H9 (cell line): ENCODE data around the gene MSMP. TPM values are rescaled to one million over a fixed set of nuclear protein-coding genes. Genes with fewer than 3 reads are reported as not detected.

Experiments
- DNase-seq: peaks from one replicate; pipeline ENCODE4 v3.0.0-alpha.2; 2017
- H2AFZ ChIP-seq: one replicate; pipeline ENCODE4 v1.6.1; 2013; ENCODE audit warnings: mild to moderate bottlenecking, low read length, control low read depth, moderate library complexity
- H2AK5ac ChIP-seq: 2 replicates; pipeline ENCODE4 v1.6.1; 2013; ENCODE audit warnings: low read length, control low read depth, mixed read lengths; ENCODE audit not compliant: insufficient read length
- H2BK120ac ChIP-seq: one replicate; pipeline ENCODE4 v1.6.1; 2013; ENCODE audit warnings: low read depth, mild to moderate bottlenecking, low read length, control low read depth, inconsistent platforms; ENCODE audit not compliant: poor library complexity, severe bottlenecking
- H2BK12ac ChIP-seq: 2 replicates; pipeline ENCODE4 v1.6.1; 2013; ENCODE audit warnings: low read length, control low read depth, mixed read lengths, low read depth; ENCODE audit not compliant: insufficient read length
- H2BK15ac ChIP-seq: 2 replicates; pipeline ENCODE4 v1.6.1; 2013; ENCODE audit warnings: low read depth, low read length, control low read depth
- H2BK20ac ChIP-seq: one replicate; pipeline ENCODE4 v1.6.1; 2013; ENCODE audit warnings: low read depth, mild to moderate bottlenecking, low read length, control low read depth, inconsistent platforms; ENCODE audit not compliant: poor library complexity, severe bottlenecking
- H2BK5ac ChIP-seq: 2 replicates; pipeline ENCODE4 v1.6.1; 2013; ENCODE audit warnings: low read length, control low read depth, mixed read lengths; ENCODE audit not compliant: insufficient read length
- H3K14ac ChIP-seq: 2 replicates; pipeline ENCODE4 v1.6.1; 2013; ENCODE audit warnings: low read length, control low read depth; ENCODE audit not compliant: insufficient read depth
- H3K18ac ChIP-seq: 2 replicates; pipeline ENCODE4 v1.6.1; 2013; ENCODE audit warnings: low read depth, mild to moderate bottlenecking, mixed read lengths, low read length, control low read depth; ENCODE audit not compliant: insufficient read length
- H3K23ac ChIP-seq: 2 replicates; pipeline ENCODE4 v1.6.1; 2013; ENCODE audit warnings: low read length, control low read depth, mixed read lengths, low read depth; ENCODE audit not compliant: insufficient read length
- H3K23me2 ChIP-seq: 2 replicates; pipeline ENCODE4 v1.6.1; 2013; ENCODE audit warnings: low read depth, mild to moderate bottlenecking, mixed read lengths, low read length, control low read depth; ENCODE audit not compliant: insufficient read length, poor library complexity, severe bottlenecking
- H3K27ac ChIP-seq: 2 replicates; pipeline ENCODE4 v1.5.1; 2013; ENCODE audit warnings: low read length, control low read depth, mixed read lengths, low read depth; ENCODE audit not compliant: insufficient read length
- H3K27me3 ChIP-seq: 2 replicates; pipeline ENCODE4 v1.6.1; 2013; ENCODE audit warnings: low read length, control low read depth, inconsistent platforms; ENCODE audit not compliant: insufficient read depth
- H3K4ac ChIP-seq: 2 replicates; pipeline ENCODE4 v1.6.1; 2013; ENCODE audit warnings: low read depth, mild to moderate bottlenecking, control low read depth, inconsistent platforms, low read length, moderate library complexity
- H3K4me1 ChIP-seq: 2 replicates; pipeline ENCODE4 v1.6.1; 2013; ENCODE audit warnings: low read length, control low read depth, inconsistent platforms; ENCODE audit not compliant: insufficient read depth
- H3K4me2 ChIP-seq: 2 replicates; pipeline ENCODE4 v1.6.1; 2013; ENCODE audit warnings: low read length, control low read depth, mixed read lengths; ENCODE audit not compliant: insufficient read length, insufficient read depth
- H3K56ac ChIP-seq: 2 replicates; pipeline ENCODE4 v1.6.1; 2013; ENCODE audit warnings: low read depth, mild to moderate bottlenecking, mixed read lengths, low read length, control low read depth; ENCODE audit not compliant: insufficient read length
- H3K79me1 ChIP-seq: 2 replicates; pipeline ENCODE4 v1.6.1; 2013; ENCODE audit warnings: low read depth, mild to moderate bottlenecking, moderate library complexity, low read length, control low read depth, inconsistent platforms; ENCODE audit not compliant: insufficient read depth, poor library complexity, severe bottlenecking
- H3K79me2 ChIP-seq: 2 replicates; pipeline ENCODE4 v1.6.1; 2013; ENCODE audit warnings: low read length, control low read depth, inconsistent platforms; ENCODE audit not compliant: insufficient read depth
- H3K9ac ChIP-seq: 2 replicates; pipeline ENCODE4 v1.6.1; 2013; ENCODE audit warnings: low read length, control low read depth, mixed read lengths; ENCODE audit not compliant: insufficient read length; ENCODE audit errors: extremely low read depth
- H3K9me3 ChIP-seq: one replicate; pipeline ENCODE4 v1.6.1; 2013; ENCODE audit warnings: low read depth, low read length, inconsistent platforms; ENCODE audit not compliant: control insufficient read depth
- H3T11ph ChIP-seq: one replicate; pipeline ENCODE4 v1.6.1; 2013; ENCODE audit warnings: mild to moderate bottlenecking, low read length, control low read depth, inconsistent platforms
- H4K20me1 ChIP-seq: one replicate; pipeline ENCODE4 v1.6.1; 2013; ENCODE audit not compliant: control insufficient read depth, insufficient read length, insufficient read depth
- H4K5ac ChIP-seq: 2 replicates; pipeline ENCODE4 v1.6.1; 2013; ENCODE audit warnings: low read depth, mild to moderate bottlenecking, mixed read lengths, low read length, control low read depth; ENCODE audit not compliant: insufficient read length
- H4K8ac ChIP-seq: replicated peaks from 2 replicates; pipeline ENCODE4 v1.6.1; 2013; ENCODE audit warnings: low read length, control low read depth, mixed read lengths, low read depth; ENCODE audit not compliant: insufficient read length
- H4K91ac ChIP-seq: 2 replicates; pipeline ENCODE4 v1.6.1; 2013; ENCODE audit warnings: low read depth, mild to moderate bottlenecking, moderate library complexity, mixed read lengths, low read length, control low read depth; ENCODE audit not compliant: insufficient read length
- H3K27ac Mint-ChIP-seq, 3 experiments: 2 replicates in 2 of 3; 3 replicates in 1 of 3; pipeline ENCODE4 v1.8.0; 2020 to 2021; ENCODE audit warnings: mixed read lengths in 3 of 3, mild to moderate bottlenecking in 1 of 3, moderate library complexity in 1 of 3
- H3K27me3 Mint-ChIP-seq: 2 replicates; pipeline ENCODE4 v1.8.0; 2021; ENCODE audit warnings: low read depth, mild to moderate bottlenecking, moderate library complexity, mixed read lengths
- H3K36me3 Mint-ChIP-seq, 3 experiments: 2 replicates in 2 of 3; 3 replicates in 1 of 3; pipeline ENCODE4 v1.8.0; 2020 to 2021; ENCODE audit warnings: low read depth in 3 of 3, mixed read lengths in 3 of 3; ENCODE audit not compliant: insufficient read depth in 1 of 3
- H3K4me1 Mint-ChIP-seq, 2 experiments: 2 replicates each; pipeline ENCODE4 v1.8.0; 2020; ENCODE audit warnings: mixed read lengths in 2 of 2
- H3K4me3 Mint-ChIP-seq, 2 experiments: 2 replicates in 1 of 2; 3 replicates in 1 of 2; pipeline ENCODE4 v1.8.0; 2020 to 2021; ENCODE audit warnings: mild to moderate bottlenecking in 2 of 2, mixed read lengths in 2 of 2, moderate library complexity in 1 of 2
- H3K9me3 Mint-ChIP-seq, 2 experiments: 2 replicates in 1 of 2; 3 replicates in 1 of 2; pipeline ENCODE4 v1.8.0; 2020; ENCODE audit warnings: mild to moderate bottlenecking in 2 of 2, mixed read lengths in 2 of 2, moderate library complexity in 1 of 2
- WGBS: extraction: QIAGEN DNeasy Blood & Tissue Kit; methylation state at CpG from one replicate; pipeline ENCODE4 v1.1.7; 2013; ENCODE audit warnings: missing lambda C conversion rate, low lambda C conversion rate, mixed read lengths; ENCODE audit not compliant: insufficient read length; ENCODE audit errors: extremely low coverage; 5-methylcytosine and 5-hydroxymethylcytosine counted together
- total RNA-seq: library from RNA; stranded (reverse); gene quantifications from 2 replicates; pipeline ENCODE4 v1.2.1, GENCODE V29; 2021
- TF ChIP-seq, protein P1 (sequence below): fragments of 200-600 bp; sonication (generic); conservative IDR thresholded peaks from 3 replicates; pipeline ENCODE4 v1.8.0; 2021; ENCODE audit warnings: antibody characterized with exemption, mild to moderate bottlenecking

Gene MSMP
- total RNA-seq, 1 experiment from 2014 or later = 0.83 TPM

DNA sequence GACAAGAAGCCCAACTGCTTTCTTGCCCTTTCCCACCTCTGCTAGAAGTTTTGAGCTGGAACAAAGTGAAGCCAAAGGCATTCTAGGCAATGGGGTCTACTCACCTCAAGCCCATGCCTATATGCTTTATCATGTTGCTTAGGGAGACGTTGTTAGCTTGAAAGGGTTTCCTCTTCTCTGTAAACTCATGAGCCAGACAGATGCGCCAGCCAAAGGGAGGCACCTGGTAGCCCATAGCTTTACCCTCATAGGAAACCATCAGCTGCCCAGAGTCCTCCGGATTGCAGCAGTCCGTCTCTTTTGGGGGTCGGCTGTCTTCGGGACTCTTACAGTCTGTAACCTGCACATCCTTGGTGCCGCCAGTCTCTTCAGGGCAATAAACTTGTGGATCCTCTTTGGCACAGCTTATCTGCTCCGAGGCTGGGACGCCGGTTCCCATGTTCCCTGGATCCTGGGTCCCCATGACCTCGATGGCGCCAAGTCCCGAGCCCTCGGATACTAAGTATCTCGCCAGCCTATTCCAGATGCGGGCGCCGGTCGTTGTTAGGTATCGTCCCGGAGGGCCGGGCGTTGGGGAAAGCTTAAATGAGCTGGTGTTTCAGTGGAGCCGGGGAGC lies 5.7 kb downstream of the MSMP start:
- Histone ChIP-seq H3K18ac (no peak overlapping the region), H3K9me3 (no peaks in the 10 kb centered on the region), H2BK120ac (no peak overlapping the region), H3K23ac (no peak overlapping the region), H3K79me2 (peaks cover 21% of the 10 kb centered on the region), H3K4ac (no peak overlapping the region), H2BK5ac (no peak overlapping the region), H2BK12ac (no peak overlapping the region), H3K23me2 (peaks cover 18% of the 10 kb centered on the region), H3K9ac (peak overlapping the region; percentile 79), H2BK15ac (no peak overlapping the region), H4K5ac (no peak overlapping the region), H2BK20ac (no peak overlapping the region), H4K20me1 (no peaks in the 10 kb centered on the region), H3T11ph (no peak overlapping the region), H3K4me1 (peaks cover 3% of the 10 kb centered on the region; the same call in 1 of the 2 replicates), H4K8ac (no peak overlapping the region), H3K4me2 (peak overlapping the region; percentile 98), H3K27ac (no peak overlapping the region), H3K79me1 (peaks cover 19% of the 10 kb centered on the region), H3K14ac (no peak overlapping the region), H2AFZ (no peak overlapping the region), H3K27me3 (no peaks in the 10 kb centered on the region), H4K91ac (no peak overlapping the region), H3K56ac (no peak overlapping the region), H2AK5ac (no peak overlapping the region)
- WGBS = no CpG with 5 or more reads among the region's 24 CpGs
- H3K27me3 Mint-ChIP-seq = no peaks in the 10 kb centered on the region
- DNase-seq = no peak
- peak overlapping the region in 2 of 3 experiments; percentile 91 to 95; a peak in 4 of 7 replicates for H3K27ac Mint-ChIP-seq
- peaks cover 28% of the 10 kb centered on the region in 2 experiments for H3K4me1 Mint-ChIP-seq
- no peaks in the 10 kb centered on the region for H3K9me3 Mint-ChIP-seq
- peak overlapping the region; percentile 93 to 95 for H3K4me3 Mint-ChIP-seq
- H3K36me3 Mint-ChIP-seq = peaks cover 20 to 64% (median 57%) of the 10 kb centered on the region in 3 experiments; a peak in 6 of 7 replicates
- TF ChIP-seq, protein P1, sequence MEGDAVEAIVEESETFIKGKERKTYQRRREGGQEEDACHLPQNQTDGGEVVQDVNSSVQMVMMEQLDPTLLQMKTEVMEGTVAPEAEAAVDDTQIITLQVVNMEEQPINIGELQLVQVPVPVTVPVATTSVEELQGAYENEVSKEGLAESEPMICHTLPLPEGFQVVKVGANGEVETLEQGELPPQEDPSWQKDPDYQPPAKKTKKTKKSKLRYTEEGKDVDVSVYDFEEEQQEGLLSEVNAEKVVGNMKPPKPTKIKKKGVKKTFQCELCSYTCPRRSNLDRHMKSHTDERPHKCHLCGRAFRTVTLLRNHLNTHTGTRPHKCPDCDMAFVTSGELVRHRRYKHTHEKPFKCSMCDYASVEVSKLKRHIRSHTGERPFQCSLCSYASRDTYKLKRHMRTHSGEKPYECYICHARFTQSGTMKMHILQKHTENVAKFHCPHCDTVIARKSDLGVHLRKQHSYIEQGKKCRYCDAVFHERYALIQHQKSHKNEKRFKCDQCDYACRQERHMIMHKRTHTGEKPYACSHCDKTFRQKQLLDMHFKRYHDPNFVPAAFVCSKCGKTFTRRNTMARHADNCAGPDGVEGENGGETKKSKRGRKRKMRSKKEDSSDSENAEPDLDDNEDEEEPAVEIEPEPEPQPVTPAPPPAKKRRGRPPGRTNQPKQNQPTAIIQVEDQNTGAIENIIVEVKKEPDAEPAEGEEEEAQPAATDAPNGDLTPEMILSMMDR = no peak
